Effector CD8-positive, alpha-beta T cell (primary cell): Measurements from ENCODE around the gene HERC2.
"Not testable (repeated sequence)": the region's sequence is repeated elsewhere in the genome, so short reads cannot be mapped to it uniquely, and the experiment has no call there.

Experiments
- DNase-seq: peaks from one replicate; lab custom pipeline; 2025; lab: John Stamatoyannopoulos, UW

The HERC2 gene

GRCh38 chr15:28227303-28227702, 94.7 kb downstream of the HERC2 start:
- not testable (repeated sequence) for DNase-seq

GRCh38 chr15:28222612-28223011, 99.4 kb downstream of the HERC2 start:
- DNase-seq, result not testable (repeated sequence)

- not testable (repeated sequence) for DNase-seq
Observed at GRCh38 chr15:28221696-28222095, 100.3 kb downstream of the HERC2 start.

GRCh38 chr15:28219116-28219515, 102.9 kb downstream of the HERC2 start:
- no peak for DNase-seq

GRCh38 chr15:28216946-28217546, 104.9 kb downstream of the HERC2 start:
- not testable (repeated sequence) for DNase-seq

GRCh38 chr15:28215521-28215920, 106.5 kb downstream of the HERC2 start:
- DNase-seq, result not testable (repeated sequence)

- not testable (repeated sequence) for DNase-seq
Observed at GRCh38 chr15:28214006-28214790, 107.8 kb downstream of the HERC2 start.

GRCh38 chr15:28213393-28213792, 108.6 kb downstream of the HERC2 start:
- not testable (repeated sequence) for DNase-seq

- DNase-seq, result no peak
Observed at GRCh38 chr15:28208583-28208982, 113.4 kb downstream of the HERC2 start.

GRCh38 chr15:28205640-28206039, 116.3 kb downstream of the HERC2 start:
- DNase-seq, result not testable (repeated sequence)

- not testable (repeated sequence) for DNase-seq
Observed at GRCh38 chr15:28203055-28203828, 118.7 kb downstream of the HERC2 start.

- not testable (repeated sequence) for DNase-seq
Observed at GRCh38 chr15:28202124-28202523, 119.9 kb downstream of the HERC2 start.

- DNase-seq, result not testable (repeated sequence)
Observed at GRCh38 chr15:28198215-28198614, 123.8 kb downstream of the HERC2 start.

- not testable (repeated sequence) for DNase-seq
Observed at GRCh38 chr15:28197694-28198093, 124.3 kb downstream of the HERC2 start.

- not testable (repeated sequence) for DNase-seq
Observed at GRCh38 chr15:28196581-28196980, 125.4 kb downstream of the HERC2 start.

- no peak for DNase-seq
Observed at GRCh38 chr15:28192772-28193171, 129.2 kb downstream of the HERC2 start.

- no peak for DNase-seq
Observed at GRCh38 chr15:28191832-28192231, 130.1 kb downstream of the HERC2 start.

GRCh38 chr15:28190391-28191174, 131.4 kb downstream of the HERC2 start:
- DNase-seq, result no peak

- no peak for DNase-seq
Observed at GRCh38 chr15:28185148-28185895, 136.7 kb downstream of the HERC2 start.

- no peak for DNase-seq
Observed at GRCh38 chr15:28184166-28184565, 137.8 kb downstream of the HERC2 start.

- no peak for DNase-seq
Observed at GRCh38 chr15:28182731-28183130, 139.2 kb downstream of the HERC2 start.
